ENCODE measurements around the gene ANKRD7.

ANKRD7 gene

DNA sequence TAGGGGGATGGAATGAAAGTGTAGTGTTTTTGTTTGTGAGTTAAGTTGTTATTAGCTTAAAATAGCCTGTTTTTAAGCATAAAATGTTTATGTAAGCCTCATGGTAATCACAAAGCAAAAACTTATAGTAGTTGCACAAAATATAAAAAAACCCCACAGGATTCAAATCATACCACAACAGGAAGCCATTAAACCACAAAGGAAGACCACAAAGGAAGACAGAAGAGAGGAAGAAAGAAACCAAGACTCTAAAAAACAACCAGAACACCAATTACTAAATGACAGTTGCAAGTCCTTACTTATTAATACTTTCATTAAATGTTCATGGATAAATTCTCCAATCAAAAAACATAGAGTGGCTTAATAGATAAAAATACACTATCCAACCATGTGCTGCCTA, 63.6 kb downstream of the ANKRD7 start:
- Histone ChIP-seq H3K4me3 (no peak overlapping the region), H3K27ac (no peak overlapping the region)
- no peak for DNase-seq (ENCODE audit: low spot score)
- no peak for TF ChIP-seq CTCF (IDR thresholded peaks at IDR 0.05)

GRCh38 chr7:118289476-118289875, 65.0 kb downstream of the ANKRD7 start:
- no peak overlapping the region for H3K4me3 ChIP-seq
- no peak for TF ChIP-seq CTCF (IDR thresholded peaks at IDR 0.05)
- no peak overlapping the region for H3K27ac ChIP-seq
- DNase-seq (ENCODE audit: low spot score), result no peak

Measured in coronary artery (tissue), 2 donors.